Colonic mucosa (tissue), 4 donors: ENCODE measurements around the gene ARL2BP. TPM values are rescaled to one million over a fixed set of nuclear protein-coding genes. Genes with fewer than 3 reads are reported as not detected.

Experiments
- DNase-seq: peaks from one replicate; pipeline ENCODE4 v3.0.0-alpha.2; 2020
- H3K27ac ChIP-seq: fragments of 200-600 bp; one replicate; pipeline ENCODE4 v1.8.0; 2021
- H3K27me3 ChIP-seq: fragments of 200-600 bp; one replicate; pipeline ENCODE4 v1.8.0; 2021
- H3K36me3 ChIP-seq: fragments of 200-600 bp; one replicate; pipeline ENCODE4 v1.8.0; 2021
- H3K4me1 ChIP-seq: fragments of 200-600 bp; one replicate; pipeline ENCODE4 v1.8.0; 2021; ENCODE audit warnings: mild to moderate bottlenecking
- H3K4me3 ChIP-seq: fragments of 200-600 bp; one replicate; pipeline ENCODE4 v1.8.0; 2021
- H3K9ac ChIP-seq, 2 donors: one replicate each; pipeline ENCODE4 v1.7.0; 2013; ENCODE audit warnings: control low read depth in 2 of 2, low read depth in 2 of 2, low read length in 2 of 2
- H3K9me3 ChIP-seq: fragments of 200-600 bp; one replicate; pipeline ENCODE4 v1.8.0; 2021
- intact Hi-C: fragments of 100-400 bp; cut with DNase I; formaldehyde crosslinking; loops from one replicate; pipeline ENCODE4 v1.14.1; 2022
- total RNA-seq, 2 donors: library from RNA; stranded (reverse); fragmentation: NEBNext Ultra II Directional in 1 of 2; extraction: Animal tissue kit (Norgen Biotek cat#: 25700) in 1 of 2; gene quantifications; one replicate each; pipeline ENCODE4 v1.2.1, GENCODE V29; 2021
- TF ChIP-seq, protein P1 (sequence below): fragments of 200-600 bp; IDR thresholded peaks from one replicate; pipeline ENCODE4 v1.8.0; 2022; ENCODE audit warnings: antibody characterized with exemption, mild to moderate bottlenecking
- donor health status: healthy.
- donor health status: DM: no; HTN: no; CAD: no.
- donor health status: DM: no; HTN: no; CAD: no.

Gene ARL2BP
- total RNA-seq, 2 donors from 2014 or later: 28.6 to 32.7 TPM

DNA sequence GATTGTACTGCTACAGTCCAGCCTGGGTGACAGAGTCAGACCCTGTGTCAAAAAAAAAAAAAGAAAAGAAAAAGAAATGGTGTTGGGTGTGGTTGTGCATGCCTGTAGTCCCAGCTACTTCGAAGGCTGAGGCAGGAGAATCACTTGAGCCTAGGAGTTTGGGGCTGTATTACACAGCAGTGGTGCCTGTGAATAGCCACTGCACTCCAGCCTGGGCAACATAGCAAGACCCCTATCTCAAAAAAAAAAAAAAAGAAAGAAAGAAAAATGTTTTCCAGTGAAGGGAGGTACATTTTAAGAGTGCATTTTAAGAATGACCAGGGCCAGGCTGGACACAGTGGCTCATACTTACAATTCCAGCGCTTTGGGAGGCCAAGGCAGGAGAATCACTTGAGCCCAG, 6.3 kb downstream of the ARL2BP start:
- no peak for DNase-seq
- TF ChIP-seq, protein P1, sequence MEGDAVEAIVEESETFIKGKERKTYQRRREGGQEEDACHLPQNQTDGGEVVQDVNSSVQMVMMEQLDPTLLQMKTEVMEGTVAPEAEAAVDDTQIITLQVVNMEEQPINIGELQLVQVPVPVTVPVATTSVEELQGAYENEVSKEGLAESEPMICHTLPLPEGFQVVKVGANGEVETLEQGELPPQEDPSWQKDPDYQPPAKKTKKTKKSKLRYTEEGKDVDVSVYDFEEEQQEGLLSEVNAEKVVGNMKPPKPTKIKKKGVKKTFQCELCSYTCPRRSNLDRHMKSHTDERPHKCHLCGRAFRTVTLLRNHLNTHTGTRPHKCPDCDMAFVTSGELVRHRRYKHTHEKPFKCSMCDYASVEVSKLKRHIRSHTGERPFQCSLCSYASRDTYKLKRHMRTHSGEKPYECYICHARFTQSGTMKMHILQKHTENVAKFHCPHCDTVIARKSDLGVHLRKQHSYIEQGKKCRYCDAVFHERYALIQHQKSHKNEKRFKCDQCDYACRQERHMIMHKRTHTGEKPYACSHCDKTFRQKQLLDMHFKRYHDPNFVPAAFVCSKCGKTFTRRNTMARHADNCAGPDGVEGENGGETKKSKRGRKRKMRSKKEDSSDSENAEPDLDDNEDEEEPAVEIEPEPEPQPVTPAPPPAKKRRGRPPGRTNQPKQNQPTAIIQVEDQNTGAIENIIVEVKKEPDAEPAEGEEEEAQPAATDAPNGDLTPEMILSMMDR: no peak
- intact Hi-C loops: no loop called here
- H3K27ac ChIP-seq: no peak overlapping the region
- no peak overlapping the region for H3K4me3 ChIP-seq
- no peaks in the 10 kb centered on the region for H3K27me3 ChIP-seq
- H3K4me1 ChIP-seq: no peaks in the 10 kb centered on the region
- H3K36me3 ChIP-seq: peaks cover 6% of the 10 kb centered on the region
- H3K9me3 ChIP-seq: no peaks in the 10 kb centered on the region
- H3K9ac ChIP-seq: no peak overlapping the region

DNA sequence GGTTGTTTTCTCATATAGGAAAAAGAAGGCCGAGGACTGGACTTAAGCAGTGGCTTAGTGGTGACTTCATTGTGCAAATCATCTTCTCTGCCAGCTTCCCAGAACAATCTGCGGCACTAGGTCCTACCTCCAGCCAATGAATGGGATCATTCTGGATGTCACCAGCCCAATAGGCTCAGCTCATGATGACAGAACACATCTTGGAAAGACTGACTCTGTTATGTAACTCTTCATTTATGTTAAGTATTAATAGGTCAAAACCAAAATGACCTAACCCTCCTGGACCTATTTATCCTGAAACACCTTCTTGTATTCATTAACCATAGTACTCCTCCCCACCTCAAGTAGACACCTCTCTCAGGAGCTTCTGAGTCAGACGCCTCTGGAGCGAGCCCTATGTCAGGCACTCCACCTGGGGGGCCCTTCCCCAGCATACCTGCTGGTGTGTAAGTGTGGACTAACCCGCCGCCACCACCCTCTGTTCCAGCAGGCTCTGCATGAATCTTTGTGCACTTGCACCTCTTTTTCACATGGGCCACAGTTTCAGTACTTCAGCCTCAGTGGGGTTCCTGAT, 7.2 kb downstream of the ARL2BP start:
- Histone ChIP-seq H3K4me3 (no peak overlapping the region), H3K36me3 (peaks cover 6% of the 10 kb centered on the region), H3K27me3 (no peaks in the 10 kb centered on the region), H3K27ac (no peak overlapping the region), H3K4me1 (no peaks in the 10 kb centered on the region), H3K9me3 (no peaks in the 10 kb centered on the region), H3K9ac (no peak overlapping the region)
- no peak for DNase-seq
- TF ChIP-seq, protein P1: no peak
- intact Hi-C loops: no loop called here

DNA sequence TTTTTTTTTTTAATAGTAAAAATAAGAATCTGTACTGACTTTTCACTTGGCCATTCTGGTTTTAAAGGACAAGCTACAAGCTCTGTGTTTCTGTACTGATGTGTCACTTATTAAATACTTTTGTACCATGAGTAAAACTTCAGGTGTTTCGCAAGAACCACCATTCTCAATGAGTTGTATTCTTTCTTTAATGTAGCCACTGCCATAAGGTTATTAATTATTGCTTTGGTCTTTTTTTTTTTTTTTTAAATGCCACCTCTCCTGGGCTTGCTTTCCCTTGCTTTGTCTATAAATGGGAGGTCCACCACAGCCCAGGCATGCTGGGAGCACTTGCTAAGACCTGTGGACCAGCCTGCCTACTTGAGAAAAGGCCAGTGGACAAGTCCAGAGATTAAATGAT, 8.4 kb downstream of the ARL2BP start:
- TF ChIP-seq, protein P1: no peak
- no peak overlapping the region for H3K4me3 ChIP-seq
- no peaks in the 10 kb centered on the region for H3K9me3 ChIP-seq
- no peak overlapping the region for H3K27ac ChIP-seq
- H3K27me3 ChIP-seq: no peaks in the 10 kb centered on the region
- intact Hi-C loops: no loop called here
- no peak overlapping the region for H3K9ac ChIP-seq
- no peaks in the 10 kb centered on the region for H3K4me1 ChIP-seq
- DNase-seq: no peak
- H3K36me3 ChIP-seq: peaks cover 6% of the 10 kb centered on the region

DNA sequence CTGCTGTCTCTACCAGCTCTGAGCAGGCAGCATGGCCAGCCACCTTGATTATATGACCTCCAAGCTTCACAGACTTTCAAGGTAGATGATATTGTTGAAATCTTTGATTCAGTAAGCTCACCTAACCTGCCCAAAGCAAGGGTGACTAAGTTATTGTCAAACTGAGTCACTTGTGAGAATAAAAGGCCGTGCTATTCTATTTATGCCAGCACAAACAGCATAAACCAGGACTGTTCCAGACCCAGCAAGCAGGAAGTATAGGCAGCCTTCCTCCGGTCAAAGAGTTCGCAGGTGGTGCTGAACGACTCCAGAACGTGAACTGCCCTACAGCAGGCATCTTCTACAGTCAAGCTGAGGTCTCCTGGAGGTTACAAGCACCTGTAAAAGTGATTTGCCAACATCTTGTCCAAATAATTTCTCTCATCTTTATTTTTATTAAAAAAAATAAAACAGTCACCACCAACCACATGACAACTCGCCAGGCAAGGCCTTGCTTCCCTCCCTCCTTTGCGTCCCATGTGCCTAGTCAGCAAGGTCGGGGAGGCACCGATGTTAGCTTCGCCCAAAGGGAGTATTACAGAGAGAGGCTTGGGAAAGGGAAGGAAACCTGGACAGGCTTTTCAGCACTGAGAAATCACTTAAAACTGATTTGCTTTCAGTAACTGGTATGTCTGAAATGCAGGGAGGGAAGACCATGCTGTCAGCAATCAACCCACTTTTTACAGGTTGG, 10.8 kb downstream of the ARL2BP start:
- H3K9me3 ChIP-seq: no peaks in the 10 kb centered on the region
- H3K27me3 ChIP-seq: no peaks in the 10 kb centered on the region
- no peak overlapping the region for H3K27ac ChIP-seq
- intact Hi-C loops: no loop called here
- TF ChIP-seq, protein P1: no peak
- no peak overlapping the region for H3K4me3 ChIP-seq
- H3K4me1 ChIP-seq: no peaks in the 10 kb centered on the region
- no peak overlapping the region for H3K9ac ChIP-seq
- no peaks in the 10 kb centered on the region for H3K36me3 ChIP-seq
- DNase-seq: no peak

DNA sequence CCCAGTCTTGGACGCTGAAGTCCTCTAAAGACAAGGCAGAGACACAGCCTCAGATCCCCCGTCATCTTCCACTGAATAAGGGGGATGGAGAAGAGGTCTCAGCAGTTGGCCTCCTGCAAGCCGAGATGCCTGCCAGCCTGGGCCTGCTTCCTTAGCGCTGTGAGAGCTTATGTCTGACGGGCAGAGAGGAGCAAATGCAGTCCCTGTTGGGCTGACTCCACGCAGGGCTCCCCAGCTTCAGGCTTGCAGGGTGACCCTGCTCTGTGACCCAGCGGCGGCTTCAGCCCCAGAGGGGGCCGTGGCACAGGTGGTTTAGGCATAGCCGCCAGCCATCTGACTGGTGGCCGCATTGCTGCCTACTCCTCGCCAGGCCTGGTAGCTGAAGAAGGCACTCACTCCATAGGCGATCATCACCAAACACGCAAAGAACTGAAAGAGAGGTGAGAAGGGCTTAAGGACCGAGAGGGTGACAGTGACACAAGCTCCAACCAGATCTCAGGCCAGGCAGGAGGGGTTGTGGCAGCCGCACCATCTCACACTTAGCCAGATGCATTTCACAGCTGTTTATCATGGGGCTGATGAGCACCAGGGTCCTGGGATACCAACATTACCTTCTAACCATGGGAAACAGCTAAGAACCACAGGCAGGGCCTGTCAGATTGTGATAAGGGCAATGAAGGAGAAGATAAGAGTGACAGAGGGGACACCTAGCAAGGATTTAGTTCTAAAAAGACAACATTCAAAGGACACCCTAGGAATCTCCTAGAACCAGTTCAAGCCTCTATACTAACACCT, 11.7 kb downstream of the ARL2BP start:
- Histone ChIP-seq H3K4me3 (no peak overlapping the region), H3K27me3 (no peaks in the 10 kb centered on the region), H3K36me3 (no peaks in the 10 kb centered on the region), H3K9me3 (no peaks in the 10 kb centered on the region), H3K4me1 (no peaks in the 10 kb centered on the region), H3K9ac (no peak overlapping the region), H3K27ac (no peak overlapping the region)
- intact Hi-C loops: no loop called here
- TF ChIP-seq, protein P1: no peak
- DNase-seq: no peak
